Spinal cord (tissue), 10 donors: ENCODE data around the gene LOXL1. TPM values are rescaled to one million over a fixed set of nuclear protein-coding genes. Genes with fewer than 3 reads are reported as not detected.

ENCODE experiments used
- DNase-seq, 6 donors: peaks; one replicate each; pipeline versions ENCODE4 v3.0.0 to v3.0.0-alpha.2; 2013 to 2015; ENCODE audit warnings: low spot score in 6 of 6, low read depth in 4 of 6
- H3K27ac ChIP-seq: one replicate; pipeline ENCODE4 v1.5.1; 2013; ENCODE audit warnings: low read depth, low read length, control low read depth
- H3K27me3 ChIP-seq: one replicate; pipeline ENCODE4 v1.6.1; 2013; ENCODE audit warnings: low read length; ENCODE audit not compliant: control insufficient read depth, insufficient read depth
- H3K36me3 ChIP-seq: one replicate; pipeline ENCODE4 v1.6.1; 2013; ENCODE audit warnings: low read length; ENCODE audit not compliant: control insufficient read depth, insufficient read depth
- H3K4me1 ChIP-seq: one replicate; pipeline ENCODE4 v1.6.1; 2013; ENCODE audit warnings: low read length; ENCODE audit not compliant: control insufficient read depth, insufficient read depth
- H3K4me3 ChIP-seq: one replicate; pipeline ENCODE4 v1.5.1; 2013; ENCODE audit warnings: low read depth, low read length, control low read depth
- H3K9me3 ChIP-seq: one replicate; pipeline ENCODE4 v1.6.1; 2013; ENCODE audit warnings: low read length; ENCODE audit not compliant: control insufficient read depth, insufficient read depth
- WGBS: methylation state at CpG from one replicate; pipeline ENCODE4 v1.1.5; 2013; ENCODE audit warnings: missing lambda C conversion rate; ENCODE audit not compliant: insufficient coverage; 5-methylcytosine and 5-hydroxymethylcytosine counted together
- polyA plus RNA-seq, 2 donors: library from polyadenylated mRNA; unstranded; fragments of 120-200 nt; gene quantifications; one replicate each; pipeline ENCODE4 v1.2.1, GENCODE V29; 2013; ENCODE audit not compliant: insufficient read length in 2 of 2
- total RNA-seq, 2 donors: library from RNA; depleted of rRNA in 1 of 2; stranded (reverse); fragments of 120-200 nt in 1 of 2; fragments of >200 nt in 1 of 2; gene quantifications; one replicate each; pipeline versions ENCODE4 v1.2.3 to v1.2.4, GENCODE V29; 2013 to 2014
- donor health status: healthy.

The LOXL1 gene
- total and polyA plus RNA-seq, 4 donors, result 7.9 to 48.2 (median 22.9) TPM

- WGBS, result 60% methylated on average over 14 of the region's 15 CpGs
- Histone ChIP-seq H3K27ac (no peak overlapping the region), H3K36me3 (no peaks in the 10 kb centered on the region)
These were observed 26.8 kb upstream of the LOXL1 start for GRCh38 chr15:73899197-73900094.

GRCh38 chr15:73900095-73900712 is 26.1 kb upstream of the LOXL1 start:
- no peaks in the 10 kb centered on the region for H3K27me3 ChIP-seq
- peaks cover 30% of the 10 kb centered on the region for H3K4me1 ChIP-seq
- no peaks in the 10 kb centered on the region for H3K9me3 ChIP-seq
- no peak overlapping the region for H3K27ac ChIP-seq
- H3K36me3 ChIP-seq, result no peaks in the 10 kb centered on the region
- 48% methylated on average over 3 of the region's 10 CpGs for WGBS
- no peak overlapping the region for H3K4me3 ChIP-seq
- DNase-seq, result no peak

More at GRCh38 chr15:73899197-73900094, 26.8 kb upstream of the LOXL1 start:
- Histone ChIP-seq H3K4me1 (peaks cover 30% of the 10 kb centered on the region), H3K9me3 (no peaks in the 10 kb centered on the region), H3K4me3 (no peak overlapping the region), H3K27me3 (no peaks in the 10 kb centered on the region)
- DNase-seq, result peak in 2 of 6 donors; percentile 42 to 55

- Histone ChIP-seq H3K9me3 (peaks cover 1% of the 10 kb centered on the region), H3K36me3 (no peaks in the 10 kb centered on the region), H3K4me3 (no peak overlapping the region), H3K27ac (no peak overlapping the region), H3K4me1 (peaks cover 30% of the 10 kb centered on the region), H3K27me3 (no peaks in the 10 kb centered on the region)
- 91% methylated on average over 6 of the region's 7 CpGs for WGBS
- DNase-seq, result no peak
These were observed 25.0 kb upstream of the LOXL1 start for GRCh38 chr15:73901126-73901810.

GRCh38 chr15:73902121-73903020 is 23.9 kb upstream of the LOXL1 start:
- Histone ChIP-seq H3K9me3 (peaks cover 1% of the 10 kb centered on the region), H3K4me1 (peaks cover 30% of the 10 kb centered on the region), H3K4me3 (no peak overlapping the region), H3K27me3 (no peaks in the 10 kb centered on the region), H3K36me3 (no peaks in the 10 kb centered on the region), H3K27ac (no peak overlapping the region)
- 58% methylated on average over 5 of the region's 11 CpGs for WGBS
- peak in 1 of 6 donors; percentile 61 for DNase-seq

GRCh38 chr15:73904026-73904815 is 22.0 kb upstream of the LOXL1 start:
- no peaks in the 10 kb centered on the region for H3K36me3 ChIP-seq
- peaks cover 35% of the 10 kb centered on the region for H3K4me1 ChIP-seq
- DNase-seq, result no peak
- peaks cover 1% of the 10 kb centered on the region for H3K9me3 ChIP-seq
- no peak overlapping the region for H3K27ac ChIP-seq
- 82% methylated on average over 6 of the region's 9 CpGs for WGBS
- H3K27me3 ChIP-seq, result no peaks in the 10 kb centered on the region
- H3K4me3 ChIP-seq, result no peak overlapping the region

- Histone ChIP-seq H3K36me3 (no peaks in the 10 kb centered on the region), H3K27ac (no peak overlapping the region), H3K4me3 (no peak overlapping the region), H3K9me3 (peaks cover 1% of the 10 kb centered on the region), H3K4me1 (peaks cover 24% of the 10 kb centered on the region), H3K27me3 (no peaks in the 10 kb centered on the region)
- DNase-seq, result no peak
- 100% methylated on average over 1 of the region's 3 CpGs for WGBS
These were observed 20.9 kb upstream of the LOXL1 start for GRCh38 chr15:73905225-73905827.

GRCh38 chr15:73906346-73907034 is 19.8 kb upstream of the LOXL1 start:
- H3K36me3 ChIP-seq, result no peaks in the 10 kb centered on the region
- H3K4me1 ChIP-seq, result peaks cover 24% of the 10 kb centered on the region
- H3K27ac ChIP-seq, result no peak overlapping the region
- no peak for DNase-seq
- H3K4me3 ChIP-seq, result no peak overlapping the region
- H3K9me3 ChIP-seq, result peaks cover 1% of the 10 kb centered on the region
- peaks cover 3% of the 10 kb centered on the region for H3K27me3 ChIP-seq
- 100% methylated on average over 1 of the region's 4 CpGs for WGBS

GRCh38 chr15:73907035-73907408 is 19.2 kb upstream of the LOXL1 start:
- Histone ChIP-seq H3K27ac (no peak overlapping the region), H3K4me3 (no peak overlapping the region), H3K4me1 (peaks cover 24% of the 10 kb centered on the region), H3K9me3 (peaks cover 1% of the 10 kb centered on the region), H3K36me3 (no peaks in the 10 kb centered on the region), H3K27me3 (peaks cover 3% of the 10 kb centered on the region)
- DNase-seq, result no peak
- 61% methylated on average over 2 of the region's 2 CpGs for WGBS
